AG04450 (cell line): ENCODE data around the gene MAD1L1. TPM values are rescaled to one million over a fixed set of nuclear protein-coding genes. Genes with fewer than 3 reads are reported as not detected.

Experiments used
- CTCF ChIA-PET: fragments of 300-600, 350-600 bp; formaldehyde crosslinking; extraction: SDS; loops from one replicate; lab custom pipeline; 2022; ENCODE audit warnings: antibody characterized with exemption, inconsistent platforms; lab: Charles Lee
- POLR2A ChIA-PET: fragments of 350-600 bp; formaldehyde crosslinking; extraction: SDS; loops from one replicate; lab custom pipeline; 2021; ENCODE audit warnings: antibody characterized with exemption, inconsistent platforms; lab: Yijun Ruan, JAX
- DNase-seq: peaks from one replicate; pipeline ENCODE4 v3.0.0-alpha.2; 2011; ENCODE audit warnings: low read depth, low spot score
- H3K27ac ChIP-seq: one replicate; pipeline ENCODE4 v1.5.1; 2012; ENCODE audit warnings: low read depth, low read length, control low read depth
- H3K27me3 ChIP-seq: one replicate; pipeline ENCODE4 v1.6.0; 2012; ENCODE audit warnings: low read length; ENCODE audit not compliant: control insufficient read depth, insufficient read depth
- H3K4me3 ChIP-seq: 2 replicates; pipeline ENCODE4 v1.5.1; 2011; ENCODE audit warnings: mild to moderate bottlenecking, low read depth, low read length, control low read depth
- H3K9me3 ChIP-seq: 2 replicates; pipeline ENCODE4 v1.5.1; 2012; ENCODE audit warnings: low read length; ENCODE audit not compliant: control insufficient read depth, insufficient read depth
- polyA plus RNA-seq: library from polyadenylated mRNA; depleted of rRNA; stranded (reverse); fragments of >200 nt; gene quantifications from 2 replicates; pipeline ENCODE4 v1.2.3, GENCODE V29; 2011
- TF ChIP-seq, protein P1 (sequence below): IDR thresholded peaks from 2 replicates; pipeline ENCODE4 v1.5.1; 2011; ENCODE audit warnings: low read depth, low read length, control low read depth, inconsistent platforms

The MAD1L1 gene
- polyA plus RNA-seq, 1 experiment: 11.9 TPM

DNA sequence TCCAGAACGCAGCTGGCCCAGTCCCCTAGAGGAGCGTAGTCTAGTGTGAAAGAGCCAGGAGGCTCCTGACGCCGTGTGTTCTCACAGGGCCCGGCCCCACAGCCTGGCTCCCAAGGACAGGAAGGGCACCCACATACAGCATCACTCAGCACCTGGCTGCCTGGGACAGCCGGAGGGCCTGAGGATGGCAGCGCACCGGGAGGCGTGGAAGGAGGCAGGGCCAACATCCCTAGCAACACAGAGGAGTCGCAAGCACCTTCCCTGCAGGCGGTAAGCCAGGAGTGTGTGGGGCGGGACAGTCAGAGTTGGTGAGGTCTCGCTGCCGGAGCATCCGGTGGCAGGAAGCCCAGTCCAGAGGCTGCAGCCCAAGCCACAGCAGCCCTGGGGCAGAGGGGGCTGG is 125.8 kb downstream of the MAD1L1 start:
- Histone ChIP-seq H3K27ac (no peak overlapping the region), H3K4me3 (no peak overlapping the region), H3K9me3 (peaks cover 7% of the 10 kb centered on the region; the same call in 1 of the 2 replicates), H3K27me3 (no peaks in the 10 kb centered on the region)
- TF ChIP-seq, protein P1, sequence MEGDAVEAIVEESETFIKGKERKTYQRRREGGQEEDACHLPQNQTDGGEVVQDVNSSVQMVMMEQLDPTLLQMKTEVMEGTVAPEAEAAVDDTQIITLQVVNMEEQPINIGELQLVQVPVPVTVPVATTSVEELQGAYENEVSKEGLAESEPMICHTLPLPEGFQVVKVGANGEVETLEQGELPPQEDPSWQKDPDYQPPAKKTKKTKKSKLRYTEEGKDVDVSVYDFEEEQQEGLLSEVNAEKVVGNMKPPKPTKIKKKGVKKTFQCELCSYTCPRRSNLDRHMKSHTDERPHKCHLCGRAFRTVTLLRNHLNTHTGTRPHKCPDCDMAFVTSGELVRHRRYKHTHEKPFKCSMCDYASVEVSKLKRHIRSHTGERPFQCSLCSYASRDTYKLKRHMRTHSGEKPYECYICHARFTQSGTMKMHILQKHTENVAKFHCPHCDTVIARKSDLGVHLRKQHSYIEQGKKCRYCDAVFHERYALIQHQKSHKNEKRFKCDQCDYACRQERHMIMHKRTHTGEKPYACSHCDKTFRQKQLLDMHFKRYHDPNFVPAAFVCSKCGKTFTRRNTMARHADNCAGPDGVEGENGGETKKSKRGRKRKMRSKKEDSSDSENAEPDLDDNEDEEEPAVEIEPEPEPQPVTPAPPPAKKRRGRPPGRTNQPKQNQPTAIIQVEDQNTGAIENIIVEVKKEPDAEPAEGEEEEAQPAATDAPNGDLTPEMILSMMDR: no peak
- DNase-seq: no peak
- ChIA-PET POLR2A (no interaction called here), CTCF (no interaction called here)

DNA sequence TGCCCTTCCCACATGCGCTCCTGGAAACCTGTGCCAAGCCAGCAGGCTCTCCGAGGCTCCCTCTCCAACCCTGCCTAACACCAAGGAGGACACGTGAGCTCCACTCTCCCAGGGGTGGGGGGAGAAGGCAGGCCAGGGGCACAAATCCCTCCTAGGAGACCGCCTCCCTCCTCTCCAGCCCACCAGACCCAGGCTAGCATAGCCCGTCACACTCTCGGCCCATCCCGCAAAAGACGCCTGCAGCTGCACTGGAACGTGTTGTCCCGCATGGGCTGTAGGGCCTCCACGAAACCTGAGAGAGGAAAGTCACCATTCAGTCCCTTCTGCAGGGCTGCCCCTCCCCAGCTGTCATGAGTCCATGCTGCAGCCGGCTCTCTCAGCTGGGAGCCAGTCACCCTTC is 126.3 kb downstream of the MAD1L1 start:
- no peak overlapping the region for H3K27ac ChIP-seq
- H3K4me3 ChIP-seq: no peak overlapping the region
- CTCF ChIA-PET: no interaction called here
- TF ChIP-seq, protein P1: no peak
- POLR2A ChIA-PET: no interaction called here
- H3K9me3 ChIP-seq: peaks cover 5% of the 10 kb centered on the region; the same call in 1 of the 2 replicates
- no peak for DNase-seq
- no peaks in the 10 kb centered on the region for H3K27me3 ChIP-seq

DNA sequence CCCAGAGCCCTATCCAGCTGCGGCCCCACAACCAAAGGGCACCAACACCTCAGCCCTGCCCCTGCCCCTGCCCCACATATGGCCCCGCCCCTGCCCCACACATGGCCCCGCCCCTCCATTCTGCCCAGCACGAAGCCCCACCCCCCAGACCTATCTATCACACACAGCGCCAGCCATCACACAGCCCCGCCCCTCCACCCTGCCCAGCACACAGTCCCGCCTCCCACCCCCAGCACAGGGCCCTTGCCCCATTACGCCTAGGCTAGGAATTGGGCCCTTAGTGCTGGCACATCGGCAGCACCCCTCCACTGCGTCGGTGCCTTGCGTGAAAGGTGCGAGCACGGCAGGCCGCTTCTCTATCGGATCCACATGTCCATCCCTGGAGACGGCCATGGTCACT is 126.8 kb downstream of the MAD1L1 start:
- ChIA-PET CTCF (no interaction called here), POLR2A (no interaction called here)
- Histone ChIP-seq H3K27me3 (no peaks in the 10 kb centered on the region), H3K4me3 (no peak overlapping the region), H3K27ac (no peak overlapping the region), H3K9me3 (peaks cover 4% of the 10 kb centered on the region; the same call in 1 of the 2 replicates)
- TF ChIP-seq, protein P1: no peak
- DNase-seq: no peak

DNA sequence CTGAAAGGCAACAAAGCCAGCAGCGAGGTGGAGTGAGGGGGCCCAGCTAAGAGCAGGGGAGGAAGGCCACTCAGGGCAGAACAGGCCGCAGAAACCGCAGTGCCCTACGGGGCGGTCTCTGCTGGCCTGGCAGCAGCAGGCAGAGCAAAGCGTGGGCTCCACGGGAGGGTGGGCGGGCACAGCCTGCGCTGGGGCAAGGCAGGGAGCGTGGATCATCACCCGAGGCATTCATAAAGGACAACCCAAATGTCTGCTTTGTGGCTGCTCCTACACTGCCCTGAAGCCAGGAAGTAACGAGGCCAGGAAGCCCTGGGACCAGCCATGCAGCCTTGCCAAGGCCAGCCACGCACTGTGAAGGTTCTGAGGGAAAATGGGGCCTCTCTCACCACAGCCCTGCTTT is 127.5 kb downstream of the MAD1L1 start:
- H3K4me3 ChIP-seq: no peak overlapping the region
- no peaks in the 10 kb centered on the region for H3K27me3 ChIP-seq
- TF ChIP-seq, protein P1: no peak
- peaks cover 3% of the 10 kb centered on the region; the same call in 1 of the 2 replicates for H3K9me3 ChIP-seq
- POLR2A ChIA-PET: interaction anchor here (1.2 kb wide), 1 partner anchor 52 kb away, joined by 3 read pairs; no protein-coding TSS in a partner anchor
- DNase-seq: no peak
- CTCF ChIA-PET: interaction anchor here (1.2 to 1.3 kb wide), 2 partner anchors 52 to 242 kb away, joined by 3 to 4 read pairs; no protein-coding TSS in a partner anchor
- no peak overlapping the region for H3K27ac ChIP-seq

DNA sequence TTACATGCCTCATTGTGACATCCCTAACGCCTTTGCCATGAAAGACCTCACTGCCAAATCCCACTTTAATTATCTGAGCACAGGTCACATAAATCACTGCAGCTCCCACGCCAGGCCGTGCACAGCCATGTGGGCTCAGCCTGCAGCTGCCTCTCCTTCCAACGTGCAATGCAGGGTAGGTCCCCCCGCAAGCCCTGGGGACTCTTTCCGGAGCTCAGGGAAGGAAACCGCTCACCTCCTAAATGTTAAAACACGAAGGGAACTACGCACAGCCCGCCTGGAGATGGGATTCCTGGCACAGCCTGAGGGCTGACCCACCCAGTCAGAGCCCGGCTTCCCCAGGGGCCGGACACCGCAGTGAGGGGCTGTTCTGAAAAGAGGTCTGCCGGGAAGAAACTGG is 128.0 kb downstream of the MAD1L1 start:
- H3K4me3 ChIP-seq: no peak overlapping the region
- peak overlapping the region; percentile 80 for H3K27ac ChIP-seq
- TF ChIP-seq, protein P1: no peak
- no peaks in the 10 kb centered on the region; the same call in 1 of the 2 replicates for H3K9me3 ChIP-seq
- no peaks in the 10 kb centered on the region for H3K27me3 ChIP-seq
- POLR2A ChIA-PET: interaction anchor here (1.2 kb wide), 1 partner anchor 53 kb away, joined by 3 read pairs; no protein-coding TSS in a partner anchor
- no peak for DNase-seq
- CTCF ChIA-PET: interaction anchor here (0.5 to 1.5 kb wide), 8 partner anchors 8 to 440 kb away, joined by 3 to 6 read pairs (median 3); no protein-coding TSS in a partner anchor
